Keratinocyte (primary cell): ENCODE measurements around the gene RHOC.

ENCODE experiments used
- CTCF ChIP-seq, 3 experiments: IDR thresholded peaks in 1 of 3; conservative IDR thresholded peaks in 1 of 3; optimal IDR thresholded peaks in 1 of 3; 2 replicates in 2 of 3; 3 replicates in 1 of 3; pipeline versions ENCODE3 to v1.5.1; 2011; ENCODE audit warnings: low read length in 3 of 3, mild to moderate bottlenecking in 3 of 3, moderate library complexity in 2 of 3, control low read depth in 1 of 3, inconsistent platforms in 1 of 3; ENCODE audit not compliant: insufficient read depth in 2 of 3; ENCODE audit errors: extremely low read depth in 1 of 3
- EZH2 ChIP-seq: IDR thresholded peaks from one replicate; pipeline ENCODE4 v1.6.1; 2012; ENCODE audit warnings: inconsistent platforms, mild to moderate bottlenecking, low read length, moderate library complexity

DNA sequence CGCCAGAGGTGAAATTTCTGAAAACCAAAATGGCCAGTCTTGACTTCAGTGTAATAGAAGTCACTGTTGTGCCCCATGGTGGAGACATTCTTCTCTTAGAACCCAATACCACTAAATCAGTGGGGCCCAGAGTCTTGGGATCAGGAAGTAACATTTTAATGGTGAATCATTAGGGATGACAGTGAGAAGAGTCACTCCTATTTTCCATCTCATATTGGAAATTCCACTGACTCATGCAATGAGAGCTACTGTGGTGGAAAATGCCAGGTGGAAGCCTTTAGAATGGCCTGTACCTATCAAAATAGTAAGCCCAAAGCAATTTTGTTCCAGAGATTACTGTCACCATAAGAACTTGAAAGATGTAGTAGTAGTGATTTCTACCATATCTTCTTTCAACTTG lies 28.8 kb upstream of the RHOC start:
- no peak for TF ChIP-seq CTCF (optimal IDR thresholded peaks at IDR 0.05 in 1 of 3, IDR thresholded peaks at IDR 0.05 in 1 of 3, conservative IDR thresholded peaks at IDR 0.05 in 1 of 3; ENCODE audit: extremely low read depth in 1 of 3, insufficient read depth in 2 of 3, low read length in 3 of 3)
- TF ChIP-seq EZH2, result no peak
